ENCODE data around the gene MEIKIN. TPM values are rescaled to one million over a fixed set of nuclear protein-coding genes. Genes with fewer than 3 reads are reported as not detected.
A peak's percentile ranks its signal among the peaks of the same experiment; 100 is the strongest.

MEIKIN gene
- total RNA-seq, 3 donors from 2014 or later (not counting 1 experiment from before 2014, with no cell fraction given): 1.1 TPM; not detected in 2

DNA sequence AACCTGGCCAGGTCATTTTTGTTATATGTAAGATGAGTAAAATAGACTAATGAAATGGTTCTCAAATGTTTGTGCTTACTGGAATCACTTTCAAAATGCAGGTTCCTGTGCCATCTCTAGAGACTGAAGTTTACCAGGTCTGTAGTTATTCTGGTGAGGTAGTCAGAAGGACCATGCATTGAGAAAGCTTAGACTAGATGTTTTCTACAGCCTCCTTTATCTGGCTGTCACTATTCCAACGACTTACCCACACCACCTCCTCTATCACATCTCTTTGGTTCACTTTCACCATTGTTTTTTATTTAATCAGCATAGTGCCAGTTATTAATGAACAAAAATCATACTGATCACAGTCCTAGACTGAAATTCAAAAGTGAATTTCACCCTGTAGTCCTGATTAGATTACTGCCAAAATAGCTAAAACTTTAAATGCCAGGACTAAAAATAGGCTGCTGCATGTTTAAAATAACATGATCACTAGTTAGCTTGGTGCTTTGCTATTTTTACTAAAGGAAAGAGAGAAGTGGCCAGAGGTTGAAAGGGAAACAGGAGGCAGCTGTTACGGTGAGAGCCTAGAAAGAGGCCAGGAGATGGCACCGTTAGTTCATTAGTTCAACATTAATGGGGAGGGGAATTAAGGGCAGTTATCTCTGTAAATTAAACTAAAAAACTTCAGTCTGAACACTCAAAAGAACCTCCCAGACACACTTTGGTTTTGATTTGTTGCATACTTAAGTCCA, 134.8 kb downstream of the MEIKIN start:
- Histone ChIP-seq H3K27ac (ENCODE audit: low read length) (no peak overlapping the region), H3K4me1 (ENCODE audit: control insufficient read depth, insufficient read depth, low read length) (no peaks in the 10 kb centered on the region), H3K9me3 (ENCODE audit: control insufficient read depth, insufficient read depth, low read length) (no peaks in the 10 kb centered on the region), H3K27me3 (ENCODE audit: control insufficient read depth, insufficient read depth, low read length) (no peaks in the 10 kb centered on the region), H3K36me3 (ENCODE audit: control insufficient read depth, insufficient read depth, low read length) (no peaks in the 10 kb centered on the region), H3K4me3 (ENCODE audit: low read length) (no peak overlapping the region)
- DNase-seq: peak in 1 of 2 donors; percentile 52
- Mint-ChIP-seq H3K4me3 (no peak overlapping the region), H3K9me3 (no peaks in the 10 kb centered on the region), H3K27me3 (ENCODE audit: low read depth in 2 of 2) (peaks cover 0 to 5% of the 10 kb centered on the region in 2 donors), H3K27ac (no peak overlapping the region), H3K4me1 (no peaks in the 10 kb centered on the region), H3K36me3 (no peaks in the 10 kb centered on the region)
- no peak for ATAC-seq
- WGBS (ENCODE audit: insufficient coverage): 25% methylated on average over 2 of the region's 3 CpGs
- TF ChIP-seq, protein P1, sequence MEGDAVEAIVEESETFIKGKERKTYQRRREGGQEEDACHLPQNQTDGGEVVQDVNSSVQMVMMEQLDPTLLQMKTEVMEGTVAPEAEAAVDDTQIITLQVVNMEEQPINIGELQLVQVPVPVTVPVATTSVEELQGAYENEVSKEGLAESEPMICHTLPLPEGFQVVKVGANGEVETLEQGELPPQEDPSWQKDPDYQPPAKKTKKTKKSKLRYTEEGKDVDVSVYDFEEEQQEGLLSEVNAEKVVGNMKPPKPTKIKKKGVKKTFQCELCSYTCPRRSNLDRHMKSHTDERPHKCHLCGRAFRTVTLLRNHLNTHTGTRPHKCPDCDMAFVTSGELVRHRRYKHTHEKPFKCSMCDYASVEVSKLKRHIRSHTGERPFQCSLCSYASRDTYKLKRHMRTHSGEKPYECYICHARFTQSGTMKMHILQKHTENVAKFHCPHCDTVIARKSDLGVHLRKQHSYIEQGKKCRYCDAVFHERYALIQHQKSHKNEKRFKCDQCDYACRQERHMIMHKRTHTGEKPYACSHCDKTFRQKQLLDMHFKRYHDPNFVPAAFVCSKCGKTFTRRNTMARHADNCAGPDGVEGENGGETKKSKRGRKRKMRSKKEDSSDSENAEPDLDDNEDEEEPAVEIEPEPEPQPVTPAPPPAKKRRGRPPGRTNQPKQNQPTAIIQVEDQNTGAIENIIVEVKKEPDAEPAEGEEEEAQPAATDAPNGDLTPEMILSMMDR (IDR thresholded peaks at IDR 0.05): no peak
- intact Hi-C loops (cut with micrococcal nuclease): no loop called here

DNA sequence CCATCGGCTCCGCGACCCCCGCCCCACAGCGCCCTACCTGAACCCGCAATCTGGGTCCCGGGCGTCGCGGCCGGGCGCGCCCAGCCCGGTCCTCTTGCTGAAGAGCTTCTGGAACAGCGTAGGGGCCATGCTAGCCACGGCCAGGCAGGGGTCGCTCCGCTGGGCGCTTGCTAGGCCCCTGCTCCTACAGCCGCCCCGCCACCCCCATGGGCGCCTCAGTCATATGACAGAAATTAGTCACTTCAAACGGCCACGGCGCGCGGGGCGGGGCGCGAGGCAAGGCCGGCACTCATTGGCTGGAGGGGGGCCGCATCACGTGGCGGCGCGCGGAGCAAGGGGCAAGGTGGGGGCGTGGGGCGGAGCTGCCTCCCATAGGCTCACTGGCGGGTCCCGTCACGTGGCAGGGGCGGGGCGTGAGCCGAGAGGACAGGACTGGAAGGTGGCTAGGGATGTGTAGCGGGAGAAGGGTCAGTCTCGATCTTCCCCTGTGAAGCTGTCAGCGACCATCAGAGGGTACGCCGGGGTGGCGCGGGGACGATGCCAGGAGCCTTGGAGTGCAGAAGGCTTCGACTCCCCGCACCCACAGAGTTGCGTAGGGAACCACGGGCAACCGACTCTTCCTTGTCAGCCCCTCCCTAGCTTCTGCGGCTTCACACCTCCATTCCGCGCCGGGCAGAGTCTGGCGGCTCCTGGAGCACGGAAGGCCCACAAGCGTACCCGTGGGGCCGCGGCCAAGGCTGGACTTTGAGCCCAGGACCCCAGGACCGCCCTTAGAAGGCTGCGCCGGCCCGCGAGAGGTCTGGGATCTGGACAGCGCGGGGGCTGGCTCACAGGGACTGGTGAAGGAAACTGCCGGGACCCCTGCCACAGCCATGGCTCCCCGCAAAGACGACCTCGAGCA, 148.4 kb downstream of the MEIKIN start, which contains the start of gene FNIP1:
Gene FNIP1 (minus strand): TSS at position 225 of the 901 bp plus-strand sequence. CDS start 96 bp downstream, at position 129.
- DNase-seq (peak; percentile 97 to 99), ATAC-seq (peak; percentile 91 to 99 (median 95))
- Mint-ChIP-seq H3K4me1 (peaks cover 24 to 29% of the 10 kb centered on the region in 2 donors), H3K36me3 (no peaks in the 10 kb centered on the region), H3K27ac (peak within 1 kb of the TSS; percentile 86 to 94), H3K4me3 (peak within 1 kb of the TSS; percentile 93), H3K9me3 (no peaks in the 10 kb centered on the region), H3K27me3 (ENCODE audit: low read depth in 2 of 2) (no peaks in the 10 kb centered on the region)
- Histone ChIP-seq H3K36me3 (ENCODE audit: control insufficient read depth, insufficient read depth, low read length) (no peaks in the 10 kb centered on the region), H3K9me3 (ENCODE audit: control insufficient read depth, insufficient read depth, low read length) (no peaks in the 10 kb centered on the region), H3K27me3 (ENCODE audit: control insufficient read depth, insufficient read depth, low read length) (no peaks in the 10 kb centered on the region), H3K27ac (ENCODE audit: low read length) (peak within 1 kb of the TSS; percentile 91), H3K4me1 (ENCODE audit: control insufficient read depth, insufficient read depth, low read length) (peaks cover 6% of the 10 kb centered on the region), H3K4me3 (ENCODE audit: low read length) (peak within 1 kb of the TSS; percentile 72)
- TF ChIP-seq, protein P1 (IDR thresholded peaks at IDR 0.05): no peak
- intact Hi-C loops (cut with micrococcal nuclease): loop anchor here (2.0 to 5.0 kb wide), 5 partner anchors 50 to 695 kb away; partner anchors contain the start of genes ACSL6, IRF1 and RAPGEF6
- WGBS (ENCODE audit: insufficient coverage): under 1% methylated on average over 79 of the region's 79 CpGs

- Histone ChIP-seq H3K27me3 (ENCODE audit: control insufficient read depth, insufficient read depth, low read length) (no peaks in the 10 kb centered on the region), H3K36me3 (ENCODE audit: control insufficient read depth, insufficient read depth, low read length) (no peaks in the 10 kb centered on the region), H3K4me1 (ENCODE audit: control insufficient read depth, insufficient read depth, low read length) (peaks cover 6% of the 10 kb centered on the region), H3K27ac (ENCODE audit: low read length) (peak overlapping the region; percentile 91), H3K9me3 (ENCODE audit: control insufficient read depth, insufficient read depth, low read length) (no peaks in the 10 kb centered on the region), H3K4me3 (ENCODE audit: low read length) (peak overlapping the region; percentile 72)
- Mint-ChIP-seq H3K4me3 (peak overlapping the region; percentile 93), H3K36me3 (no peaks in the 10 kb centered on the region), H3K27me3 (ENCODE audit: low read depth in 2 of 2) (no peaks in the 10 kb centered on the region), H3K4me1 (peaks cover 27 to 31% of the 10 kb centered on the region in 2 donors), H3K9me3 (no peaks in the 10 kb centered on the region), H3K27ac (peak overlapping the region; percentile 86 to 94)
- intact Hi-C loops (cut with micrococcal nuclease): loop anchor here (2.0 to 5.0 kb wide), 5 partner anchors 49 to 696 kb away; partner anchors contain the start of genes ACSL6, IRF1 and RAPGEF6
- TF ChIP-seq, protein P1 (IDR thresholded peaks at IDR 0.05): no peak
- ATAC-seq (peak; percentile 6 to 22 (median 18)), DNase-seq (peak in 1 of 2 donors; percentile 54)
- under 1% methylated on average over 56 of the region's 56 CpGs for WGBS (ENCODE audit: insufficient coverage)
These were observed 149.3 kb downstream of the MEIKIN start for GRCh38 chr5:131795879-131796792.
